Measurements from ENCODE around the gene RAD18.

The RAD18 gene

GRCh38 chr3:8932507-8932906 is 30.8 kb downstream of the RAD18 start:
- no peak for TF ChIP-seq CTCF (IDR thresholded peaks at IDR 0.05; ENCODE audit: insufficient read depth, low read length, poor library complexity, severe bottlenecking)
- no peaks in the 10 kb centered on the region for H3K27me3 ChIP-seq (replicated peaks; ENCODE audit: control insufficient read depth, insufficient read depth, low read length)
- H3K36me3 ChIP-seq (ENCODE audit: control insufficient read depth, insufficient read depth, low read length) = no peaks in the 10 kb centered on the region; the same call in 1 of the 2 replicates
- H3K4me3 ChIP-seq (replicated peaks; ENCODE audit: low read depth, low read length) = no peak overlapping the region
- DNase-seq (ENCODE audit: extremely low read depth, insufficient read length) = no peak

GRCh38 chr3:8931342-8931741 is 31.9 kb downstream of the RAD18 start:
- H3K27me3 ChIP-seq (replicated peaks; ENCODE audit: control insufficient read depth, insufficient read depth, low read length) = no peaks in the 10 kb centered on the region
- no peaks in the 10 kb centered on the region; the same call in 1 of the 2 replicates for H3K36me3 ChIP-seq (ENCODE audit: control insufficient read depth, insufficient read depth, low read length)
- H3K4me3 ChIP-seq (replicated peaks; ENCODE audit: low read depth, low read length) = no peak overlapping the region
- TF ChIP-seq CTCF (IDR thresholded peaks at IDR 0.05; ENCODE audit: insufficient read depth, low read length, poor library complexity, severe bottlenecking) = no peak
- DNase-seq (ENCODE audit: extremely low read depth, insufficient read length) = no peak

GRCh38 chr3:8929860-8930259 is 33.4 kb downstream of the RAD18 start:
- no peaks in the 10 kb centered on the region for H3K36me3 ChIP-seq (ENCODE audit: control insufficient read depth, insufficient read depth, low read length)
- H3K27me3 ChIP-seq (replicated peaks; ENCODE audit: control insufficient read depth, insufficient read depth, low read length) = no peaks in the 10 kb centered on the region
- TF ChIP-seq CTCF (IDR thresholded peaks at IDR 0.05; ENCODE audit: insufficient read depth, low read length, poor library complexity, severe bottlenecking) = no peak
- no peak for DNase-seq (ENCODE audit: extremely low read depth, insufficient read length)
- no peak overlapping the region for H3K4me3 ChIP-seq (replicated peaks; ENCODE audit: low read depth, low read length)

DNA sequence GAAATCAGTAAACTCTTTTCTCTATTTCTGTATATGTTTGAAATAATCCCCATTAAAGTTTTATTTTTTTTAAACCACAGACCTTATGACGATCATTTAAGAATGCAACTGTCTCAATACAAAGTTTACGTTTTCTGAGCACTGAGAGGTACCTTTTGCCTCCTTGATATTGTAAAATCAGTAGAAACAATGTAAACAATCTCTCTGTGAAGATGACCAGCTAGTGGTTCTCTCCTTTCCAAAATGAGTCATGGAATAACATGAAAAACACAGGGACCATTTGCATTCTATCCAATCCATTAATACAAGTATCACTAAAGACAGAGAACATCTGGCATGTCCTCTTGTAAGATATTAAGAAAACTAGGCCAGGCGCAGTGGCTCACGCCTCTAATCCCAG is 48.8 kb downstream of the RAD18 start:
- Histone ChIP-seq H3K27me3 (replicated peaks; ENCODE audit: control insufficient read depth, insufficient read depth, low read length) (no peaks in the 10 kb centered on the region), H3K36me3 (ENCODE audit: control insufficient read depth, insufficient read depth, low read length) (peaks cover 2% of the 10 kb centered on the region), H3K4me3 (replicated peaks; ENCODE audit: low read depth, low read length) (no peak overlapping the region)
- TF ChIP-seq CTCF (IDR thresholded peaks at IDR 0.05; ENCODE audit: insufficient read depth, low read length, poor library complexity, severe bottlenecking) = no peak
- DNase-seq (ENCODE audit: extremely low read depth, insufficient read length) = no peak

- H3K36me3 ChIP-seq (ENCODE audit: control insufficient read depth, insufficient read depth, low read length) = no peaks in the 10 kb centered on the region; the same call in 1 of the 2 replicates
- no peak for DNase-seq (ENCODE audit: extremely low read depth, insufficient read length)
- no peak for TF ChIP-seq CTCF (IDR thresholded peaks at IDR 0.05; ENCODE audit: insufficient read depth, low read length, poor library complexity, severe bottlenecking)
- no peaks in the 10 kb centered on the region for H3K27me3 ChIP-seq (replicated peaks; ENCODE audit: control insufficient read depth, insufficient read depth, low read length)
- no peak overlapping the region for H3K4me3 ChIP-seq (replicated peaks; ENCODE audit: low read depth, low read length)
Measured at GRCh38 chr3:8911781-8912180, 51.5 kb downstream of the RAD18 start.

- H3K36me3 ChIP-seq (ENCODE audit: control insufficient read depth, insufficient read depth, low read length) = no peaks in the 10 kb centered on the region; the same call in 1 of the 2 replicates
- TF ChIP-seq CTCF (IDR thresholded peaks at IDR 0.05; ENCODE audit: insufficient read depth, low read length, poor library complexity, severe bottlenecking) = no peak
Measured at GRCh38 chr3:8909160-8909559, 54.1 kb downstream of the RAD18 start.

More at GRCh38 chr3:8909160-8909559, 54.1 kb downstream of the RAD18 start:
- no peak for DNase-seq (ENCODE audit: extremely low read depth, insufficient read length)
- no peaks in the 10 kb centered on the region for H3K27me3 ChIP-seq (replicated peaks; ENCODE audit: control insufficient read depth, insufficient read depth, low read length)
- no peak overlapping the region for H3K4me3 ChIP-seq (replicated peaks; ENCODE audit: low read depth, low read length)
